GM12872 (cell line): ENCODE measurements around the gene CLECL1.

Experiments
- TF ChIP-seq, protein P1 (sequence below): IDR thresholded peaks from 3 replicates; pipeline ENCODE4 v1.5.1; 2011; ENCODE audit warnings: low read depth, mild to moderate bottlenecking, low read length, moderate library complexity; ENCODE audit not compliant: insufficient read depth

The CLECL1 gene

DNA sequence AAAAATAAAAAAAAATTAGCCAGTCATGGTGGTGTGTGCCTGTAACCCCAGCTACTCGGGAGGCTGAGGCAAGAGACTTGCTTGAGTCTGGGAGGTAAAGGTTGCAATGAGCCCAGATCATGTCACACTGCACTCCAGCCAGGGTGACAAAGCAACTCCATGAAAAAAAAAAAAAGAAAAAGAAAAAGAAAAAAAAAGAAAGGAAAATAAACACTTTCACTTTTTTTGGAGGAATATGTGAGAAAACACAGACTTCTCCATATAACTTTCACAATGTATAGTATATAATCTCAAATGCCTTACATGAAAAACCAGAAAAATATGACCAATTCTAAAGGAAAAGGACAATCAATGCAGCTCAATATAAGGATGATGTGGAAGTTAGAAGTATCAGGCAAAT lies 8.9 kb downstream of the CLECL1 start:
- TF ChIP-seq, protein P1, sequence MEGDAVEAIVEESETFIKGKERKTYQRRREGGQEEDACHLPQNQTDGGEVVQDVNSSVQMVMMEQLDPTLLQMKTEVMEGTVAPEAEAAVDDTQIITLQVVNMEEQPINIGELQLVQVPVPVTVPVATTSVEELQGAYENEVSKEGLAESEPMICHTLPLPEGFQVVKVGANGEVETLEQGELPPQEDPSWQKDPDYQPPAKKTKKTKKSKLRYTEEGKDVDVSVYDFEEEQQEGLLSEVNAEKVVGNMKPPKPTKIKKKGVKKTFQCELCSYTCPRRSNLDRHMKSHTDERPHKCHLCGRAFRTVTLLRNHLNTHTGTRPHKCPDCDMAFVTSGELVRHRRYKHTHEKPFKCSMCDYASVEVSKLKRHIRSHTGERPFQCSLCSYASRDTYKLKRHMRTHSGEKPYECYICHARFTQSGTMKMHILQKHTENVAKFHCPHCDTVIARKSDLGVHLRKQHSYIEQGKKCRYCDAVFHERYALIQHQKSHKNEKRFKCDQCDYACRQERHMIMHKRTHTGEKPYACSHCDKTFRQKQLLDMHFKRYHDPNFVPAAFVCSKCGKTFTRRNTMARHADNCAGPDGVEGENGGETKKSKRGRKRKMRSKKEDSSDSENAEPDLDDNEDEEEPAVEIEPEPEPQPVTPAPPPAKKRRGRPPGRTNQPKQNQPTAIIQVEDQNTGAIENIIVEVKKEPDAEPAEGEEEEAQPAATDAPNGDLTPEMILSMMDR = no peak

DNA sequence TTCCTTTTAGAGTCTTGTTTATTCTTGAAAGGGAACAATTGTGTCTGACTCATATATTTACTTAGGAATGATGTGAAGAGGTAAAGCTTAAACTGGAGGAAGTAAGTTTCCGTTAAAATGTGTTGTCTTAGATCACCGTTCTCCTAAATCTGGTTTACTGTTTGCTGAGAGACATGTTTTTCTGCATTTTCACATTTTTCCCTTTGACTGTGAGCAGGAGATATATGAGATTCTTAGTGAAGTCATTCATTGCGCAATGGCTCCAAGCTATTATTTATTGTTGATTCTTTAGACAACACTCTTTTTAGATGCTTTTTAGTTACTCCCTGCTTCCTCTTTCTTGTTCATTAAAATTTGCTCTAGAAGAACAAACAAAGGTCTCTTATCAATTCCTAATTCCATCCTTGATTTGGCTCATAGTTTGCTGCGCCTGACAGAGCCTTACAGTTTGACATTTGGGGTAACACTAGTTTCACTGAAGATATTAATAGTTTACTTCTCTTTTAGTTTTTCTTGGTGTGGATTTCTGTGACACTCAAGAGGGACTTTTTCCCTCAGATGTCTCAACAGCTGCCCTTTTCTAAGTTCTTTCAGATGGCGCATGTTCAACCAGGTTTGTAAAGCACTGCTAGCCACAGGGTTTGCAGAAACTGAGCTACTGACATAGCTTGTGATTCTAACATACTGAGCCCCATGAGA lies 11.4 kb downstream of the CLECL1 start:
- TF ChIP-seq, protein P1 = no peak

DNA sequence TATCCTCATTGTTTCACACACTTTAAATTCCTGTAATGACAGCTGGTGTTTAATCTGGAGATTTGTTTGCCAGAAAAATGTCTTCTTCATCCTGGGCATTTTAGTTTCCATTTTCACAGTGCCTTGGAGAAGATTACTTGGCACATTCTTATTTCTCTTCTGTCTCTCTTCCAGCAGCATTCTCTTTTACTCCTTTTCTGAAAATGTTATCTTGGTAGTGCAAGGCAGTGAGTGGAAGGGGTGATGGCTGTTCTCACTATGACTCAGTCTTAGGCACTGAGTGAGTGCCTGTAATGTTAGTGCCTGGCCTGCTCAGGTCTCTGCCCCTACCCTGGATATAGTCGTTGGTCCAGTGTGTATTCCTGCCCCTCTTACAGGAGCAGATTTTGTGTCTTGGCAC lies 13.1 kb downstream of the CLECL1 start:
- TF ChIP-seq, protein P1 = no peak

DNA sequence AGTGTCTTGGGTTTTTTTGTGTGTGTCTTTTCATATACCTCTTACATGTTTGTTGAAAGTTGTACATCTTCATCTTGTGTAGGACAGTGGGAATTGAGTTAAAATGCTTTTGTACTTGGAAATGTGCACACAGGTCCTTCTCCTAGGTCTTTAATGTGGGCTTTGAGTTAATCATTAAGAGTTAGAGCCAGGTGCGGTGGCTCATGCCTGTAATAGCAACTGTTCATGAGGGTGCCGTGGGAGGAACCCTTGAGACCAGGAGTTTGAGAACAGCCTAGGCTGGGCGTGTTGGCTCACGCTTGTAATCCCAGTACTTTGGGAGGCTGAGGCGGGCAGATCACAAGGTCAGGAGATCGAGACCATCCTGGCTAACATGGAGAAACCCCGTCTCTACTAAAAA lies 13.9 kb downstream of the CLECL1 start:
- TF ChIP-seq, protein P1 = no peak

DNA sequence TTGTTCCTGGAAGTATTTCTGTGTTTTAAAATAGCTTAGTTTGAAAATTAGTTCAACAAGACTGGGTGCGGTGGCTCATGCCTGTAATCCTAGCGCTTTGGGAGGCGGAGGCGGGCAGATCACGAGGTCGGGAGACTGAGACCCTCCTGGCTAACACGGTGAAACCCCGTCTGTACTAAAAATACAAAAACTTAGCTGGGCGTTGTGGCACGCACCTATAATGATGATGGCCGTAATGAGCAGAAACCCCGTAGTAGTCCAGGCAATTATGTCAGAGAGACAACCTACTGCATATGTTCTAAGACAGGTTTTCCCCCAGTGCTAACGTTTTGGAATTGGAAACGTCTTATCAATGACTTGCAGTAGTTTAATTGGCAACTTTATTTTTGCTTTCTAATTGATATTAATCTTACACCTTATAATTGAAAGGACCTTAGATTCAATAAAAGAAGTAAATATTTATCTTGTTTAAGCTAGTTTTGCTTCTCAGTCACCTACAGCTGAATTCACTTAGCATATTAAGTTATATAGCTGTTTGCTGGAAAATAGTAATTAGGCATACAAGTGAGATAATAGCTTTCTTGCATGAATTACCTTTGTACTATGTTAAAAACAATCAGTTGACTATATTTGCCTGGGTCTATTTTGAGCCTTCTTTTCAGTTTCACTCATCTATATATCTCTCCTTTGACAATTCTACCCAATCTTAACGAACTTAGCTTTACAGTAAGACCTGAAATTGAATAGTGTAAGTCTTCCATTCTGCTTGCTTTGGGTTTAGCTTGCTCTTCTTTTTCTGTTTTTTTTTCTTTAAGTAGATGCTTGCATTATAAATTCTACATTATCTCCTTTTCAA lies 15.6 kb downstream of the CLECL1 start:
- TF ChIP-seq, protein P1 = no peak

DNA sequence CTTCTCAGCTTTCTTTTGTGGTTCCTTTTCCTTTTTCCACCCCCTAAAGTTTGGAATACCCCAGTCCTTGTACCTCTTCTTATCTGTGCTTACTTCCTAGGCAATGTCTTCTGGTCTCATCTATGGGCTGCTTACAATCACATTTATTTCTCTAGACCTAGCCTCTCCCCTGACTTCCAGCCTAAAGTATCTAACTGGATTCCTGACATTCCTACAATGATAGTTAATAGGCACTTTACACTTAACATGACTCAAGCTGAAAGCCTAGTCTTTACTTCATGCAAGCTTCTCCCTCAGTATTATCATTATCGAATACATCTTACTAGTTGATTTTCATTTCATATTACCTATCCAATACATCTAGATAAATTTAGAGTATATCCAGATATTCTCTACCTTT lies 21.2 kb downstream of the CLECL1 start:
- TF ChIP-seq, protein P1 = no peak

DNA sequence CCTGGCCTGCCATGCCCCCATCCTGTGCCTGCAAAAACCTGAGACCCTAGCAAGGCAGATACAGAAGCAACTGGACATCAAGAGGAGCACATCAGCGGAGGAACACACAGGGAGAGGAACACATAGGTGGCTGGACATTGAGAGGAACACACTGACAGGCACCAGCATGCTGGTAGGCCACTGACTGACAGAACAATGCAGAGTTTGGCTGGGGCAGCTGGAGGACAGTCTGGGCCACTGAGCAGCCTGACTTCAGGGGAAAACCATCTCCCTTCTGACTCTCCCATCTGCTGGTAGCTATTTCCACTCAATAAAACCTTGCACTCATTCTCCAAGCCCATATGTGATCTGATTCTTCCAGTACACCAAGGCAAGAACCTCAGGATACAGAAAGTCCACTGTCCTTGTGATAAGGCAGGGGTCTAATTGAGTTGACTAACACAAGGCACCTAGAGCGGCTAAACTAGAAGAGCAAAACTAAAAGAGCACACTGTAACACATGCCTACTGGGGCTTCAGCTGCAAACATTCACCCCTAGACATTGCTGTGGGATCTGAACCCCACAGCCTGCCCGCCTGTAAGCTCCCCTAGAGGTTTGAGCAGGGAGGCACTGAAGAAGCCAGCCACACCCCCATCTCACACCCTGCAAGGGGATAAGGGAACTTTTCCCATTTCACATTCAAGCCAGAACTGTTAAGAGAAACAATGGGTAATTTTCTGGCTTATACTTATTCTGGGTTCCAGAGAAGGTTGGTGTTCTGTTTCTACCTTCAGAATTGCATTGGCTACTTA lies 22.1 kb downstream of the CLECL1 start:
- TF ChIP-seq, protein P1 = no peak
